NCI-H2227 (cell line): ENCODE results near the gene KIF21B.

Source experiments
- DNase-seq: peaks from one replicate; lab custom pipeline; 2025; ENCODE audit not compliant: unreplicated experiment; lab: John Stamatoyannopoulos, UW

KIF21B gene

DNA sequence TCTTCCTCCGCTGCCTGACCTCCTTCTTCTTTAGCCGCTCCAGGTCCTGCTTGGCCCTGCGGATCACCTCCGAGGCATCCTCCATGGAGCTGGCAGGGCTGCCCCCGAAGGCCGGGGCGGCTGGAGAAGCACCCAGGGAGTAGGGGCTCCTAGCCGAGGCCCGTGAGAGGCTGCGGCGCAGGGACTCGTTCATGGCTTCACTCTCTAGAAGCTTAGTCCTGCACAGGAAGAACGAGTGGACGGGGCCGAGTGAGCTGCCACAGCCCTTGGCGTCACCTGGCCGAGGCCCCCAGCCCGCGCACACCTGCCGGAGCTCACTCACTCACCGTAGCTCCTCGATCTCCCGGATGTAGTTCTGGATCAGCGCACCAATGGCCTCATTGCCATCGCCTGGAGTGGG lies 23.1 kb downstream of the KIF21B start:
- DNase-seq: no peak

DNA sequence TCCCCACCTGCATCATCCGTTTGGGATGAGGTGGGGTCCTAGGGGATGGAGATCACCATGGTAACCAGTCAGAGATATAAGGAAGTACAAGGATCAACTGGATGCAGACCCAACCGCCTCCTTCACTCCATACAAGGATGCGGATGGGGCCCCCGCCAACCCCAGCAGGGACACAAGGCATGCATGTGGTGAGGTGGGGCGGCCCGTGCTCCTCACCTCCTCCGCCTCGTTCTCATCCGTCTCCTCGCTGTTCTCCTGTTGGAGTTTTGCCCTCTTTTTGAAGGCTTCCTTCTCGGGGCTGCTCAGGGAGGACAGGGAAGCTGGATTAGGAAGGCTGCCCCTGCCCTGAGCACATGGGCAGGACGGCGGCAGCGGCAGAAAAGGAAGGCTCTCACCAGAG lies 23.8 kb downstream of the KIF21B start:
- DNase-seq: no peak

DNA sequence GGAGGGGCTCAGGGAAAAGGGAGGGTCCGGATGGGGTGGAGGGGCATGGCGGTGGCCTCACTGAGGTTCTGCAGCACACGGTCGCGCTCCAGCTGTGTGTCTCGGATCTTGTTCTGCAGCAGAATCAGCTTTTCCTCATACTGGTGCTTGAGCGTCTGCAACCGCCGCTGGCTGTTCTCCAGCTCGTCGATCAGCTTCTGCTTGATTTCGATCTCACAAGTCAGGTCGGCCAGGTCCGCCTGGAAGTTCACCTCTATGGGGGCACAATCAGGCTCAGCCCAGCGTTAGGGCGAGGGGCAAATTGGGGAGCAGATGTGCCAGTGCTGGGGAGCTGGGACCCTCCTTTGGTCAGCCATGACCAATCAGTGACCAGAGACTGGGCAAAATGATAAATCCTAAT lies 25.2 kb downstream of the KIF21B start:
- DNase-seq: no peak

DNA sequence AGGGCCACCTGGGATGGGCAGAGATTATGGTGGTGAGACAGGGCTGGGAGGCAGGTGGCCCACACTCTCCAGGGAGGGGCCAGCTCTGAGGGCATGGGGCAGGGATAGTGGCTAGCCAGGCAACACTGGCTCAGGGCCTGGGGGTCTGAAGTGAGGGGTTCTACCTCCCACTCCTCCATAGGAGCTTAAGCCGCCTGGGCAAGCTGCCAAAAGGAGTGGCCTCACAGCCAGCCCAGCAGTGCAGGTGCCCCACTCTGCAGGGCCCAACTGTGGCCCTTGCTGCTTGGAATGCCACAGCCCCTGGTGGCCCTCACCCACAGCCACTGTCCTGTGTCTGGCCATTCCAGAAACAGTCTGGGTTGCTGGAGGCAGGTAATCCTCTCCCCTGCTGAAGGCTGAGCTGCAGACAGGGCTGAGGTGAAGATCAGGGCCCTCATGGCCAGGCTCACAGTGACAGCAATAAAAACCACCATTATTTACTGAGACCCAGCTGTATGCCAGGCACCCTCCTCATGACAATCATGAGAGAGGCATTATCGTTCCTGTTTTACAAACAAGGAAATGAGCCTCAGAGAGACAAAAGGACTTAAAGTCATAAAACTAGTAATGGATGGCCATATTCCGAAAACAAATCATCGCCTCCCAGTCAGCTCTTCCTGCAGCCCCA lies 31.0 kb downstream of the KIF21B start:
- no peak for DNase-seq

DNA sequence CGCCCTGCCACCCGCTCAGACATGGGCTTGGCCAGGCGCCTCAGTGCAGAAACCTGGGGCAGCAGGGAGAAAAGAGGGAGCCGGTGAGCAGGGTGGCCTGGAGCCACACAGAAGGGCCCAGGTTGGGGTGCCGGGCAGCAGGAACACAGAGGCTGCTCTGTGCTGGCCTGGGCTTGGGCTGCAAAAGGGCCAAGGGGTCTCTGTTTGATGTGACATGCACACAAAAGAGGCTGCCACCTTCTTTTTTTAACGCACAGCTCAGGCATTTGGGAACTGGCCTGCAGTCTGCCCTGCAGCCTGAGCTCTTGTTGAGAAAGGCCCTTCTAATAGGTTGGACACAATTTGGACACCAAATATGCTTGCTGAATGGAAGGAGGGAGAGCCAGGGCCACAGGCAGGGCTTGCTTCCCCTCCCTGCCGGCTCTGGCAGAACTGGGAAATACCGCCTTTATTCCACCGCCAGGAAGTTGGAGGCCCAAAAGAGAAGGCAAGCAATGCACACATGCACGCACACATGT lies 32.4 kb downstream of the KIF21B start:
- DNase-seq: no peak

DNA sequence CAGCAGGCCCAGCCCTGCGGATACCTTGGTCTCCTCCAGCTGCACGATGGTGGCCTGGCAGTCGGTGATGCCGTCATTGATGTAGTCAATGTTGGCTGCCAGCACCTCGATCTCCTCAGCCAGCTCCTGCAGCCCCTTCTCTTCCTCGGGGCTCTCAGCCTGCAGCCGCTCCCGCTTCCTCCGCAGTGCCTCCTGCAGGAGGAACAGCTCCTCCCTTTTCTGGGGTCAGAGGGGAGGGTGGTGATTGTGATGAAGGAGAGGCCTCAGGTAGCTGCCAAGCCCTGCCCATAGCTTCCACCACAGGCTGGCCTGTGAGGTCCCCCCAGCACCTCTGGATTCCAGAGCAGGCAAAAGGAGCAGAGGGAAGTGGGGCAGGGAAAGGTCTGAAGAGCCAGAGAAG lies 33.4 kb downstream of the KIF21B start:
- no peak for DNase-seq

DNA sequence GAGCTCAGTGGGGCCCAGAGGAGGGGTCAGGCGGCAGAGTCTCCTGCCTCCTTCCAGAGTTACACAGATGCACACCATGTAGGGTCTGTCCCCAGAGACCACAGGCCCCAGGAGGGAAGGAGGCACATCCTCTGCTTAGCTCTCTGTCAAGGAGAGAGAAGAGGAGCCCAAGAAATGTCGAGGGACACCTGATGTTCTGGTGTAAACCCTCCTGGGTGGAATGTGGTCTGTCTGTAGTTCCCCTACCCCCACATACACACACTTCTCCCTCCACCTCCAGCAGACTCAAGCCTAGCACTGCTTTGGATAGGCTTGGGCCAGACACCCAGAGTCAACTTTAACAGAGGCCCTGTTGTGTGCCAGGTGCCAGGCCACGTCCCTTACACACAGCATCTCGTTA lies 34.2 kb downstream of the KIF21B start:
- DNase-seq: no peak

DNA sequence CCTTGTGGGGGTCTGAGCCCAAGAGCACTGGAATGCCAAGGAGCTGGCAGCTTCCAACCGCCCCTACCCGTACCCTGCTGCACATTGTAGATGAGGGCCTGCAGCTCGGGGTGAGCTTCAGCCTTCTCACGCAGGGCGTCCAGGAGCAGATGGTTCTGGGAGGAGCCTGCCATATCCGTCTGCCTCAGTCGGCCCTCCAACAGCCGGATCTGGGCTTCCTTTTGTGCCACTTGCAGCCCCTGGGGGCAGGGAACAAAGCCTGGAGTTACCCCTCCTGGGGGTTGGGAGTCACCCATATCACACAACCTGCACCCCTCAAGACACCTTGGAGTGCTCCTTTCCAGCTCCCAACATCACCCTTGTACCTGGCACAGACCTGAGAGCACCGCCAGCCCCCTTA lies 34.8 kb downstream of the KIF21B start:
- no peak for DNase-seq

DNA sequence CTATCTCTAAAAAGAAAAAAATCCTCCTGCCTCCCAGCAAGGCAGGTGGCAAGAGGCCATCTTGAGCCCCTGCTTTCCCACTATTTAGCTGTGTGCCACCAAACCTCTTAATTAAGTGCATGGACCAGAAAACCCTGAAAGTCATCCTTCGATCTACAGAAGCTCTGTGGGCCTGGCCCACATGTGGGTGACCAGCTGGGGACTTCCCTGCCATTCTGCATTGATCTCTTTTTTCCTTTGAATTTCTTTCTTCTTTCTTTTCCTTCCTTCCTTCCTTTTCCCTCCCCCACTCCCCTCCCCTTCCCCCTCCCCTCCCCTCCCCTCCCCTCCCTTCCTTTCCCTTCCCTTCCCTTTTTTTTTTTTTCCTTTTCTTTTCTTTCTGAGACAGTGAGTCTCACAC lies 38.0 kb downstream of the KIF21B start:
- DNase-seq: no peak

DNA sequence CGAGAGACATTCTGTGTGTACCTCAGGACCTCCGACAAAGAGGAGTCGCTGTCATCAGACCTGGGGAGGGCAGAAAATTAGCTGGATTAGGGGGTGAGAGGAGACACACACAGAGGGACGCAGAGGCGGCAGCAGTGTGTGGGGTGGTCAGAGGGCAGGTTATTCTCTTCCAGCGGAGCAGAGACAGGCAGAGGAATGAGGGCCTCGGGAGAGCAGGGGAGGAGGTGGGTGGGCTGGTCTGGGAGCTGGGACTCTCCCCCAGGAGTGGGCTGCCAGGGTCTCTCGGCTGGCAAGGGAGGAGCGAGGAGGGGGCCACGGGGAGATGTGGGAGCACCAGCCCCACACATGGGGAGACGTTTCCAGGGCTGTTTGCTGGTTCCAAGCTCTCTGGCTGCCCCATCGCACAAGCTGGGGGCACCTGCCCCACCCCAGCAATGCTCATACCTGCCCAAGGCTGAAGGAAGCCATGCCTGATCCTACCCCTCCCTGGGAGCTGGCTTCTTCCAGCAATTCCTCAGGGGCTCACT lies 40.4 kb downstream of the KIF21B start:
- DNase-seq: no peak

DNA sequence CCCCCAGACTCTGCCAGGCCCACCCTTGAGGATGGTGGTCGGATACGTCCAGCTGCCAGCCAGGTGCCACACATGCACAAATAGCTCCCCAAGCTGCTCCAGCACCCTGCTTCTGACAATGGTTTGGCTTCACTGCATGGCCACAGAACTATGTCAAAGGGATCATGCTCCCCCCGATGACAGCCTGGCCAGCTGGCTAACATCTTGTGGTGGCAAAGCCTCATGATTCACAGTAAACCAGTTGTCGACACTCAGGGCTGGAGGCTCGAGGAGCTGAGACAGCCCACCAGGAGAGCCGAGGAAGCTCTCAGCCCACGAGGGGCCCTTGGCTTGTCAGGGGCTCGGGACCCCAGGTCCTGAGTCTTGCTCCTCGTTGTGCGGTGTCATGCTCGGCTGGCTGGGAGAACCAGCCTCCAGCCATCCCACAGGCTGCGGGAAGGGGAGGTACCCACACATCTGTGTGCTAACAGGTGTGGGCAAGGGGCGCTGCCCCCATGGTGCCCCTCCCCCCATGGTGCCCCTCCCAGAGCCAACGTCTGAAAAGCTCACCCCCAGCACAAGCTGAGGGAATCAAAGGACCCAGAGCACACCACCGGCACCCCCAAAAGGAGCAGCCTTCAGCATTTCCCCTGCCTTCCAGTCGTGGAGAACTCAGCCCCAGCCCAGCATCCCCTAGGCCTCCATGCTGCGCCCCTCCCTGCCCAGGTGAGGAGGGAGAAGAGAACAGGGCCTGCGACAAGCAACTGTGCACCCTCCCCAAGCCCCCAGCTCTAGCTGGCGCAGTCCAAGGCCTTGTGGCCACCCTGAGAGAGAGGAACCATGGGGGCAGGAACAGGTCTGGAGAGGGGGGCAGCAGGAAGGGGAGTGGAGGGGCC lies 41.2 kb downstream of the KIF21B start:
- no peak for DNase-seq

DNA sequence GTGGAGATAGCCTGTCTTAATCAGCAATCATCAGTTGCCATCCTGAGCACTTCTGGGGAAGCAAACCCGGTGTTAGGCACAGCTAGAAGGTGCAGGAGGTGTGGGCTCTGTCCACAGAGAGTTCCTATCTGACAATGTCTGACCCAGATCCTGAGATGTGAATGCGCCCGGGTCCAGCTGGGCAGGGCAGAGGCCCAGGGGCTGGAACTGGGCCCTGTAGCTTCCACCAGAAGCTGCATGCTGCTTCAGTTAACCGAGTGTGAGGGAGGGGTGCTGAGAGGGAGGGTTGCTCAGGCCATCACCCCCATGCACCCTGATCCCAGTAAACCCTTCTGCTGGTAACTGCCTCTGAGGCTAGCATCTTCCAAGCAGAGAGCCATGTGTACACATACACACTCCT lies 42.2 kb downstream of the KIF21B start:
- DNase-seq: no peak

DNA sequence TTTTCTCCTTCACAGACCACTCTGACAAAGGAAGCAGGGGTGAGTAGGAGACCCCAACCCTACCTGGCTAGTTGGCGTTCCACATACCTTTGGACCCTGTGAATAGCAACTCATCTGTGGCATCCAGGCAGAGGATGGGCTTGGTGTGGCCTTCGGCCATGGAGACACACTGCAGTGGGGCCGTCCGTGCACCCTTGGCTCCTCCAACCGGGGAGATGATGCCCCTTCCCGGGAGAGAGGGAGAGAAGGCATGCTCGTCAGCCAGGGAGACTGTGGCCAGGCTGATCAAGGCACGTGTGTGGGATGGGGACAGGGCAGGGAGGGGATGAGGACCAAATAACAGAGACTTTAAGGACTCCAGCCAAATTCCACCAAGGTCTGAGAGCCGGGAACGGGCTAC lies 42.6 kb downstream of the KIF21B start:
- DNase-seq: no peak

DNA sequence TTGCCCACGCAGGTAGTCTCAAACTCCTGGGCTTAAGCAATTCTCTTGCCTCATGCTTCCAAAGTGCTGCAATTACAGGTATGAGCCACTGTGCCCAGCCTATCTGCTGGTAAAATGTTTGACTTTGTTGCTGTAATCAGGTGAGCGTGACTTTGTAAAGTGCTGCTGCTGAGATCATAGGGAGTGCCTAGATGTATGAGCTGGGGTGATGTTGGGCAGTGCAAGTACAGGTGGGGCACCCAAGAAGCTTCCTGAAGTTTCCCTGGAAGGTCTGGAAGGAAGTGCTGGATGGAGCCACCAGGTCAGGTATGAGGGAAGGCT lies 43.1 kb downstream of the KIF21B start:
- DNase-seq: no peak

DNA sequence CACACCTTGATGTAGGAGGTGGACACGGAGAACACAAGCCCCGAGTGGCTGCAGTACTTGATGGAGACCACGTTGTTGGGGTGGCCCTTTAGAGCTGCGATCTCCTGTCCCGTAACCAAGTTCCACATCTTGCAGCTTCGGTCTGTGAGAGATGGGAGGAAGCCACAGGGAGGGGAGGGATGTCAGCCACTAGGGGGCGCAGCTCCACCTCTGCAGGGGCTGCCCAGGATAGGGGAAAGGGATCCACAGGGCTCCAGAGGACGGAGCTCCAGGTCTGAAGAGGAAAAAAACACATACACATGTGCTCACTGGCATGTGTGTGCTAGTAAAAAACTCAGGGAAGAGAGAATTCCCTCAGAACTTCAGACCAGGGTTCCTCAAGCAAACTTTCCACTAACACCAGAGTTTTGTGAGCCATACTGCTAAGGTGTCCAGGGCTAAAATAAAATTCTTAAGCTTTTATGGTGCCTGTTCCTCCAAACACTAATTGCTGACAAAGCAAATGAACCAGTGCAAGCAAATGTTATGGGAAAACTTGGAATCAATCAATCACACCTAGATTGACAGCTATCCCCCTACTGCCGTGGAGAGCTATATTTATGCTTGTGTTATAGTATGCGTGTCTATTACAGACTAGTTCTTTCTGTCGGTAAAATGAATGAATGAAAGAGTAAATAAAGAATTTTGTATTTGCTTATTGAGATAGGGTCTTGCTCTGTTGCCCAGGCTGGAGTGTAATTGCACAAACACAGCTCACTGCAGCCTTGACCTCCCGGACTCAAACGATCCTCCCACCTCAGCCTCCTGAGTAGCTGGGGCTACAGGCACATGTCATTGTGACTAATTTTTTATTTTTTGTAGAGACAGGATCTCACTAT lies 43.7 kb downstream of the KIF21B start:
- DNase-seq: peak; percentile 57

DNA sequence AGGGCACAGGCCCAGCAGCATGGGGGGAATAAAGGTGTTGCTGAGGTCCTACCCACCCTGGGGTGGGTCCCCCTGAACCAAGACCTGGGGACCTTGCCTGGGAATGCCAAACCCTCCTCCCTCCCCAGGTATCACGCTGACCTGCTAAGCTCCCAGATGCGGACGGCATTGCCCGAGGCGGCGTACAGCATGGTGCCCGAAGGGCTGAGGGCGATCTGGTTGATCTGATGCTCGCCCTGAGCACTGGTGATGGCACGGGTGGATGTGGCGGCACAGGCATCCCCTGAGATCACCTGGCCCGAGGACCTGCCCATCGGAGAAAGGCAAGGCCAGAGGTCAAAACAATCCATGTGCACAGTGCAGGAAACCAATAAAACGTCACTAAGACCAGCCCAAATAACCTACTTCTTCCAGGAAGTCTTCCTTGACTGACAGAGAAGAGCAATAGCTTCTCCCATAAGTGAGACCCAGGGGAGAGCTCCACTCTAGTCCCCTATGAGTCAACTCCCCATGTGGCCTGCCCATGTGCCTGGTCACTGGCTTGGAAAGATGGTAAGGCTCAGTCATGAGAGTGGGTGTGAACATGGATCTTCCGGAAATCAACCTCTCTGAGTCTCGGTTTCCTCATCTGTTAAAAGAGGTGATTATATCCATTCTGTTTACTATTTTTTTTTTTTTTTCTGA lies 46.3 kb downstream of the KIF21B start:
- DNase-seq: no peak

DNA sequence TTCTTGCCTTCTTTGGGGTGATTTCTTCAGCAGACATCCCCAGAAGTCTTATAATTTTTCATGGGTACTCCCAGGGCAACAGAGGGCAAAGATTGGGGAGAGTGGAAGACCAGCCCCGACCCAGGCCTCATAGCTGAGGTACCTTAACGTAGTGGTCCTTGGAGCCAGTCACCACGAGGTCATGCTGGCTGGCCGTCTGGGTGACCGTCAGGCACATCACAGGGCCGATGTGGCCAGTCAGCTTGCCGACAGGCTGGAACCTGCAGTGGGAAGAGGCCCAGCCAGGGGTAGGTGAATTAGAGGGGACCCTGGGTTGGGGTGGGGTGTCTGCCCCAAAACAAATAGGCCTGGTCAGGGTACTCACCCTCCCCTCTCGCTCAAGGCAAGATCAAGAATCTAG lies 46.9 kb downstream of the KIF21B start:
- no peak for DNase-seq

DNA sequence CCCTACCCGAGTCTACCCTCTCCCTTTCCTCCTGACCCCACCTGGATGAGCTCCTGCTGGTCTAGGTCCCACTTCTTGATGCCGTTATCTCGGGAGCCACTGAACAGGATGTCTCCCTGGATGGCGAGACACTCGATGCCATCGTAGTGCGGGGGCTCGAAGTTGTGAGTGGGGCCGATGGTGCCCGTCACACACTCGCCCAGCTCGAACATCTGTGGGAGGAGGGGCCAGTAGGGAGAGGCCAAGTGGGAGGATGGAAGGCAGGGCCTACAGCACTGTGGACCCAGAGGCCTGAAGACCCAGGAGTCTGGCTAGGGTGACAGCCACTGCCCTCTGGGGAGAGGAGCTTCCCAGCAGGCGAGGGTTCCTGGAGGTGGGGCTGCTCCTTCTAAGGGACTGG lies 48.1 kb downstream of the KIF21B start:
- no peak for DNase-seq

DNA sequence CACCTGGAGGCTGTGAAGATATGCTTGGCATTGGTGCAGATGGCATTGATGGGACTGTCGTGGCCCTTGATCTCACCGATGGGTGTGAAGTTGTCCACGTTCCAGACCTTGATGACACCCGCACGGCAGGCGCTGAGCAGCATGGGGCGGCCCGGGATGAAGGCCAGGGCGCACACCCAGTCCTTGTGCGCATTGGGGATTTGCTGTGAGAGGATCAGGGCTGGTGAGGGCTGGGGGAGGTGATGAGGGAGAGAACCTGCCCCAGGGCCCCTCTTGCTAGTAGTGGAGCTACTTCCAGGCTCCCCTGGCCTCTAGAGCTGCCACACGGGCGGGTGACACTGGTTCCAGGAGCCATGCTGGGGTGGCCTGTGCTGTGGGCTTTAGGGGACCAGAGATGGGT lies 48.8 kb downstream of the KIF21B start:
- DNase-seq: no peak

DNA sequence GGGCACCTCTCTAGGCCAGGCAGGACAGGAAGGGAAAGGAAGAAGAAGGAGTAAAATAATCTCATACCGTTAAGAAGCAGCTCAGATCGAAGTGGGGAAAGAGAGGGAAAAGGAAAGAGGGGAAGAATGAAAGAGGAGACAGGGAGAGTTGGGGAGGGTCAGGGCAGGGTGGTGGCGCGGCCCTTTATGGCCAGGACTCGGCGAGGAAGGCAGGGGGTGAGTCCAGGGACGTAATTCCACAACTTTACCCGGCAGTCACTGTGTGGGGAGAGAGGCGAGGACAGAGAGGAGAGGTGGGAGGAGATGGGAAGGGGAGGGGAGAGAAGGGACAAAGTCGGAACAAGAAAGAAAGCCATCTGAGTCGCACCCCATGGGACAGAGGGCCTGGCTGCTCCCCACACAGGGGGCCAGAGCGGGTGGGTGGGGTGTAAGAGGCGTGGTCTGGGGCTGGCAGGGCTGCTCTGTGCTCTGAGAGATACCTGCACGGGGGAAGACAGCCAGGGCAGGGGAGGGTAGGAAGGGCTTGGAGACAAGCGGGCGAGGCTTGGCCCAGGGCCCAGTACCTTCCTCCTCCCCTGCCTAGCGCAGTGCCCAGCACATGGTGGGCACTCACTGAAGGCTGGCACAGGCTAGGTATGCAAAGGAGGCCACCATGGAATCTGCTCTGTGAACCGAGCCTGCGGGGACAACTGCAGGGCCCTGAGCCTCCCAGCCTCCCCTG lies 49.4 kb downstream of the KIF21B start:
- DNase-seq: no peak
